HL-60 (cell line): ENCODE results near the gene MGAT5.

ENCODE experiments used
- DNase-seq, 2 experiments: peaks; one replicate each; pipeline ENCODE4 v3.0.0-alpha.2; 2010 to 2020; ENCODE audit warnings: low read depth in 1 of 2, low spot score in 1 of 2
- H3K27ac ChIP-seq: fragments of 250-450 bp; sonication (Bioruptor Pico); replicated peaks from 2 replicates; pipeline ENCODE4 v1.5.1; 2020; ENCODE audit warnings: mild to moderate bottlenecking, moderate library complexity
- H3K27me3 ChIP-seq: fragments of 250-450 bp; sonication (Bioruptor Pico); 2 replicates; pipeline ENCODE4 v1.5.1; 2021; ENCODE audit warnings: mild to moderate bottlenecking, moderate library complexity; ENCODE audit not compliant: insufficient read depth, poor library complexity, severe bottlenecking
- H3K4me3 ChIP-seq: replicated peaks from 2 replicates; pipeline ENCODE4 v1.5.1; 2011; ENCODE audit warnings: mild to moderate bottlenecking, control low read depth, low read length; ENCODE audit not compliant: insufficient read depth
- GABPA ChIP-seq: IDR thresholded peaks from 2 replicates; pipeline ENCODE4 v1.6.1; 2012; ENCODE audit warnings: low read depth
- POLR2AphosphoS5 ChIP-seq: IDR thresholded peaks from 2 replicates; pipeline ENCODE4 v1.6.1; 2012; ENCODE audit warnings: low read depth
- SPI1 ChIP-seq: IDR thresholded peaks from 2 replicates; pipeline ENCODE4 v1.6.1; 2012; ENCODE audit warnings: low read depth, mild to moderate bottlenecking, borderline replicate concordance
- TF ChIP-seq, protein P1 (sequence below): IDR thresholded peaks from 2 replicates; pipeline ENCODE4 v1.6.1; 2012; ENCODE audit warnings: low read depth; ENCODE audit not compliant: insufficient replicate concordance
- TF ChIP-seq, protein P2 (sequence below): IDR thresholded peaks from one replicate; pipeline ENCODE4 v1.5.1; 2011; ENCODE audit warnings: low read length, control low read depth, inconsistent platforms; ENCODE audit not compliant: insufficient read depth

Gene MGAT5

DNA sequence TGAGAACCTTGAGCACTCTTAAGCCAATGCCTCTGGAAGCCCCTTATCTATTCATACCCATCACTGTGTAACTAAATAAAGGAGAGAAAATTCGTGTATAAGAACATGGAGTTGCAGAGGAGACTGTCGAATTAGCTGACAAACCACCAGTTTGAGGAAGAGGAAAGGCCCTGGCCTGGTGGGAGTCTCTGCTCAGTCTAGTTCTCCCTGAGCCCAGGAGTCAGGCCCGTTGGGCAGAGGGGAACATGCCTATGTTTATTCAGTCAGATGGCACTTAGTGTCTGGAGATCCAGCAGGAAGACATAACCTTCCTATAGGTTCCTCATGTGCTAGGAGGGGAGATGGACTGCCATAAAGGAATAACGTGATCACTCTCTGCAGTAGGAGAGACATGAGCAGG is 60.3 kb downstream of the MGAT5 start:
- Histone ChIP-seq H3K27ac (no peak overlapping the region), H3K27me3 (no peaks in the 10 kb centered on the region), H3K4me3 (no peak overlapping the region)
- DNase-seq = no peak
- TF ChIP-seq POLR2AphosphoS5 (no peak), GABPA (no peak), SPI1 (no peak)
- TF ChIP-seq, protein P1, sequence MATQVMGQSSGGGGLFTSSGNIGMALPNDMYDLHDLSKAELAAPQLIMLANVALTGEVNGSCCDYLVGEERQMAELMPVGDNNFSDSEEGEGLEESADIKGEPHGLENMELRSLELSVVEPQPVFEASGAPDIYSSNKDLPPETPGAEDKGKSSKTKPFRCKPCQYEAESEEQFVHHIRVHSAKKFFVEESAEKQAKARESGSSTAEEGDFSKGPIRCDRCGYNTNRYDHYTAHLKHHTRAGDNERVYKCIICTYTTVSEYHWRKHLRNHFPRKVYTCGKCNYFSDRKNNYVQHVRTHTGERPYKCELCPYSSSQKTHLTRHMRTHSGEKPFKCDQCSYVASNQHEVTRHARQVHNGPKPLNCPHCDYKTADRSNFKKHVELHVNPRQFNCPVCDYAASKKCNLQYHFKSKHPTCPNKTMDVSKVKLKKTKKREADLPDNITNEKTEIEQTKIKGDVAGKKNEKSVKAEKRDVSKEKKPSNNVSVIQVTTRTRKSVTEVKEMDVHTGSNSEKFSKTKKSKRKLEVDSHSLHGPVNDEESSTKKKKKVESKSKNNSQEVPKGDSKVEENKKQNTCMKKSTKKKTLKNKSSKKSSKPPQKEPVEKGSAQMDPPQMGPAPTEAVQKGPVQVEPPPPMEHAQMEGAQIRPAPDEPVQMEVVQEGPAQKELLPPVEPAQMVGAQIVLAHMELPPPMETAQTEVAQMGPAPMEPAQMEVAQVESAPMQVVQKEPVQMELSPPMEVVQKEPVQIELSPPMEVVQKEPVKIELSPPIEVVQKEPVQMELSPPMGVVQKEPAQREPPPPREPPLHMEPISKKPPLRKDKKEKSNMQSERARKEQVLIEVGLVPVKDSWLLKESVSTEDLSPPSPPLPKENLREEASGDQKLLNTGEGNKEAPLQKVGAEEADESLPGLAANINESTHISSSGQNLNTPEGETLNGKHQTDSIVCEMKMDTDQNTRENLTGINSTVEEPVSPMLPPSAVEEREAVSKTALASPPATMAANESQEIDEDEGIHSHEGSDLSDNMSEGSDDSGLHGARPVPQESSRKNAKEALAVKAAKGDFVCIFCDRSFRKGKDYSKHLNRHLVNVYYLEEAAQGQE = no peak
- TF ChIP-seq, protein P2, sequence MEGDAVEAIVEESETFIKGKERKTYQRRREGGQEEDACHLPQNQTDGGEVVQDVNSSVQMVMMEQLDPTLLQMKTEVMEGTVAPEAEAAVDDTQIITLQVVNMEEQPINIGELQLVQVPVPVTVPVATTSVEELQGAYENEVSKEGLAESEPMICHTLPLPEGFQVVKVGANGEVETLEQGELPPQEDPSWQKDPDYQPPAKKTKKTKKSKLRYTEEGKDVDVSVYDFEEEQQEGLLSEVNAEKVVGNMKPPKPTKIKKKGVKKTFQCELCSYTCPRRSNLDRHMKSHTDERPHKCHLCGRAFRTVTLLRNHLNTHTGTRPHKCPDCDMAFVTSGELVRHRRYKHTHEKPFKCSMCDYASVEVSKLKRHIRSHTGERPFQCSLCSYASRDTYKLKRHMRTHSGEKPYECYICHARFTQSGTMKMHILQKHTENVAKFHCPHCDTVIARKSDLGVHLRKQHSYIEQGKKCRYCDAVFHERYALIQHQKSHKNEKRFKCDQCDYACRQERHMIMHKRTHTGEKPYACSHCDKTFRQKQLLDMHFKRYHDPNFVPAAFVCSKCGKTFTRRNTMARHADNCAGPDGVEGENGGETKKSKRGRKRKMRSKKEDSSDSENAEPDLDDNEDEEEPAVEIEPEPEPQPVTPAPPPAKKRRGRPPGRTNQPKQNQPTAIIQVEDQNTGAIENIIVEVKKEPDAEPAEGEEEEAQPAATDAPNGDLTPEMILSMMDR = no peak

DNA sequence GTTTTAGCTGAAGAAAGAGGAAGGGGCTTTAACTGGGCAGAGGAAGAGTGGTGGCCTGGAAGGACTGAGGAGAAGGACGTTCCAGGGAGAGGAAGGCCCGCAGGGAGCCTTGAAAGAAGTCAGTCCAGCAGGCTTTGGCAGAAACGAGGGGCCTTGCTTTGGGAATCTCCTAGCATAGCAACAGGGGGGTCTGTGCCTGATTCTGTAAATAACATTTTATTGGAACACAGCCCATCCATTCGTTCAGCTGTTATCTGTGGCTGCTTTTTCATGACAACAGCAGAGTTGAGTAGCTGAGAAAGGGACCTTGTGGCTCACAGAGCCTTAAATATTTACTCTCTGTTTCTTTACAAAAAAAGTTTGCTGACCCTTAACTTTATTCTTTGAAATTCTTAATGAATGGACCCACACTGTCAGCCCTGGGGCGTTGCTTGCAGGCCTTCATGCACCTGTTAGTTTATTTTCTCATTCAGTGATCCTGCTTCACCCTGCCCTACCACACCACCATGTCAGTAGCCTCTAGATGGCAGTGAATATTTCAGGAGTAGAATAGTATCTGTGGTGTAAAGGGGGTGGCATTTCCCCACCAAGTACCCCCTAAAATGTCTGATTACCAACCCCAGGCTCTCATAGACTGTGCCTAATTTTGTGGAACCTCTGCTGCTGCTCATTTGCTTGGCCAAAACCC is 61.0 kb downstream of the MGAT5 start:
- TF ChIP-seq, protein P2 = no peak
- no peak for TF ChIP-seq POLR2AphosphoS5
- TF ChIP-seq GABPA = no peak
- TF ChIP-seq SPI1 = no peak
- TF ChIP-seq, protein P1 = no peak
- H3K27ac ChIP-seq = no peak overlapping the region
- DNase-seq = no peak
- H3K27me3 ChIP-seq = no peaks in the 10 kb centered on the region
- no peak overlapping the region for H3K4me3 ChIP-seq

DNA sequence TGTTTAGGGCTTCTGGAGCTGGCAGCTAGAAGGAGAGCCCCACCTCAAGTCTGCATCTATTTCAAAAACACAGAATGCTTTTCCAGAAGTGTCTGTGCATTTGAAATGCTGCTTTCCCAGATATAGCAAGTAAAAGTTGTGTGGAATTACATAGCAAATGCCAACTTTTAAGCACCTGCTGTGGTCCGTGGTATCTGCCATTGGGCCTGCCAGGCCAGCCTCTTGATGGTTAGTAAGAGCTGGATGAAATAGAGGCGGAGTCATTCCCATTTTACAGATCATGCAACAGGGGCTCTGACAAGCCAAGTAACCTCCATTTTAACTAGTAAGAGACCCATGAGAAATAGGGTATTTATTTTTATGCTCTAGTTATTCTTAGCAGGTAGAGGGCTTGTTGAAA is 61.6 kb downstream of the MGAT5 start:
- no peak for DNase-seq
- TF ChIP-seq GABPA = no peak
- Histone ChIP-seq H3K27ac (no peak overlapping the region), H3K4me3 (no peak overlapping the region), H3K27me3 (no peaks in the 10 kb centered on the region)

DNA sequence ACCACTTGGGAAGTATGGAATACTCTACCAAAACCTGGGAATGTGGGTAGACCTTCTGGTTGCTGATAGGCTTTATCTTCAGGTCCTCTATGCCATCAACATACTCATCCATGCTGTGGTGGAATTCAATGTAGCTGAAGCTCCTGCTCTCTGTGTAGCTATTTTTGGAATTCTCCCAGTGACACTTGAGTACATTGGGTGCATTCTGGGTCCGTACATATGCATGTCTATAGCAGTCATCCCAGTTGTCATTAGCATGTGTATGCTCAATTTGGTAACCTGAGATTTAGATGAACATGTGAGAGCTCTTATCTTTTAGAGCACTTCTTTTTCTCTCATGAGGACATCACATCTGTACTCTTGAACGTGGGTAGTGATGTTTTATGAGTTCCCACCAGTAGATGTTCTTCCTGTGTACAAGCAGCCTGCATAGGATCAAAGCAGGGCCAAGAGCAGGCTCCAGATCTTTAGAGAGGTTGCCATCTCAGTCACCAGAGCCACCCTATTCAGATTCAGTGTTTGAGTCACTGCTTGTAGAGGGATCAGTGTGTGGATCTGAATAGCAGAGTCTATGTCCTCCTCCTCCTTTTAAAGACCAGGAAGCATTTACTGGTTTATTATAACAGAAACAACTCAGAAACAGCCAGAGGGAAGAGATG is 65.9 kb downstream of the MGAT5 start:
- Histone ChIP-seq H3K27ac (no peak overlapping the region), H3K4me3 (no peak overlapping the region), H3K27me3 (no peaks in the 10 kb centered on the region)
- no peak for TF ChIP-seq SPI1
- TF ChIP-seq, protein P1 = no peak
- TF ChIP-seq, protein P2 = no peak
- TF ChIP-seq GABPA = no peak
- TF ChIP-seq POLR2AphosphoS5 = no peak
- DNase-seq = no peak
